GM15510 (cell line): ENCODE results near the gene GJA1.

Source experiments
- POLR2A ChIP-seq: IDR thresholded peaks from 3 replicates; pipeline ENCODE4 v1.6.1; 2011; ENCODE audit warnings: borderline replicate concordance; ENCODE audit not compliant: insufficient read length; ENCODE audit errors: extremely low read depth

GJA1 gene

GRCh38 chr6:121435444-121436069 lies at the start of gene GJA1:
GJA1 (plus strand) TSS chr6:121435646; CDS start chr6:121446848, 11,202 bp downstream.
- no peak for TF ChIP-seq POLR2A

- no peak for TF ChIP-seq POLR2A
Measured at GRCh38 chr6:121389419-121389818, 46.0 kb upstream of the GJA1 start.

GRCh38 chr6:121393731-121394505 lies 41.5 kb upstream of the GJA1 start:
- TF ChIP-seq POLR2A = no peak

- no peak for TF ChIP-seq POLR2A
Measured at GRCh38 chr6:121395736-121396135, 39.7 kb upstream of the GJA1 start.

- TF ChIP-seq POLR2A = no peak
Measured at GRCh38 chr6:121398127-121398526, 37.3 kb upstream of the GJA1 start.

GRCh38 chr6:121399966-121400365 lies 35.5 kb upstream of the GJA1 start:
- no peak for TF ChIP-seq POLR2A

- TF ChIP-seq POLR2A = no peak
Measured at GRCh38 chr6:121403964-121404363, 31.5 kb upstream of the GJA1 start.

- no peak for TF ChIP-seq POLR2A
Measured at GRCh38 chr6:121405306-121405705, 30.1 kb upstream of the GJA1 start.

GRCh38 chr6:121408321-121408720 lies 27.1 kb upstream of the GJA1 start:
- TF ChIP-seq POLR2A = no peak

- no peak for TF ChIP-seq POLR2A
Measured at GRCh38 chr6:121413879-121414278, 21.6 kb upstream of the GJA1 start.

- no peak for TF ChIP-seq POLR2A
Measured at GRCh38 chr6:121418346-121418745, 17.1 kb upstream of the GJA1 start.

GRCh38 chr6:121426686-121427085 lies 8.8 kb upstream of the GJA1 start:
- no peak for TF ChIP-seq POLR2A

- no peak for TF ChIP-seq POLR2A
Measured at GRCh38 chr6:121428872-121429756, 6.3 kb upstream of the GJA1 start.

- no peak for TF ChIP-seq POLR2A
Measured at GRCh38 chr6:121430514-121431460, 4.7 kb upstream of the GJA1 start.
